Ishikawa (cell line): Measurements from ENCODE around the gene WWOX.

Source experiments
- CEBPB ChIP-seq: IDR thresholded peaks from 2 replicates; pipeline ENCODE4 v1.6.1; 2012
- FOXM1 ChIP-seq: IDR thresholded peaks from 2 replicates; pipeline ENCODE4 v1.6.1; 2012; ENCODE audit warnings: low read depth, borderline replicate concordance
- MAX ChIP-seq: IDR thresholded peaks from 2 replicates; pipeline ENCODE4 v1.6.1; 2012
- REST ChIP-seq: IDR thresholded peaks from 2 replicates; pipeline ENCODE4 v1.6.1; 2012; ENCODE audit warnings: low read depth, mild to moderate bottlenecking
- TAF1 ChIP-seq: IDR thresholded peaks from 2 replicates; pipeline ENCODE4 v1.6.1; 2012; ENCODE audit warnings: low read depth, mild to moderate bottlenecking
- TEAD4 ChIP-seq: IDR thresholded peaks from 2 replicates; pipeline ENCODE4 v1.6.1; 2012

DNA sequence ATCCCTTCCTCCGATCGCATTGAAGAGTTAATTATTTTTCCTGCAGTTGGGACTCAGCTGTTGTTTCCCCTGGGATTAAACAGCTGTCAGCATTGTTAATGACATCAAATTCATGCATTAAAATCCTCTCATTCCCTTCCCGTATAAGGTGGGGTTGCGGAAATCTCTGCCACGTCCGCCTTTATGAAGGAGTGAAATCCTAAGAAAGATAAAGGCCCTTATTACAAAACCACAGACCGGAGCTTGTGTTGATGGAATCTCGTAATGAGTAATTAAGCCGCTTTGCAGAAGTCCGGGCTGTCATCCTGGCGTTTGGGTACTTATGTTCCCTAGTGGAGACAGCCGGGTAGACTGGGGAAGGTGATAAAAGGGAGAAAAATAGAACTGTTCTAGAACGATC lies 873.5 kb downstream of the WWOX start:
- TF ChIP-seq REST (no peak), MAX (no peak), TAF1 (no peak), CEBPB (no peak), TEAD4 (no peak), FOXM1 (no peak)
